Karpas-422 (cell line): Measurements from ENCODE around the gene TMEM41A. TPM values are rescaled to one million over a fixed set of nuclear protein-coding genes. Genes with fewer than 3 reads are reported as not detected.

Experiments
- total RNA-seq: library from RNA; depleted of rRNA; stranded (reverse); fragments of >200 nt; shearing (Covaris generic); gene quantifications from 2 replicates; pipeline ENCODE4 v1.2.3, GENCODE V29; 2014; ENCODE audit warnings: low replicate concordance; rRNA removed

TMEM41A gene
- total RNA-seq, 1 experiment from 2014 or later: 34.1 TPM

Other genes with a start within 250 kb of the TMEM41A start
- not detected in 2 replicates for gene EHHADH, start 245.0 kb downstream of the TMEM41A start, total RNA-seq
- gene MAP3K13, start 135.9 kb downstream of the TMEM41A start, total RNA-seq: 0.07 and 0.19 TPM in 2 replicates
- not detected in 2 replicates for gene LIPH, start 53.6 kb upstream of the TMEM41A start, total RNA-seq
- gene SENP2, start 87.3 kb upstream of the TMEM41A start, total RNA-seq: 59.1 and 89.1 TPM in 2 replicates